Peyer's patch (tissue), 4 donors: ENCODE results near the gene CLNK. TPM values are rescaled to one million over a fixed set of nuclear protein-coding genes. Genes with fewer than 3 reads are reported as not detected.

Experiments used
- DNase-seq, 3 donors: peaks; one replicate each; pipeline ENCODE4 v3.0.0-alpha.2; 2017 to 2019
- H3K27ac ChIP-seq, 4 donors: fragments of 200-600 bp; sonication (generic); one replicate each; pipeline ENCODE4 v1.5.1; 2016 to 2019
- H3K27me3 ChIP-seq, 2 donors: fragments of 200-600 bp; sonication (generic); one replicate each; pipeline ENCODE4 v1.5.1; 2019
- H3K36me3 ChIP-seq, 3 donors: fragments of 200-600 bp; sonication (generic); one replicate each; pipeline ENCODE4 v1.5.1; 2016 to 2019
- H3K4me1 ChIP-seq, 4 donors: fragments of 200-600 bp; sonication (generic); one replicate each; pipeline ENCODE4 v1.5.1; 2016 to 2019
- H3K4me3 ChIP-seq, 4 donors: fragments of 200-600 bp; sonication (generic); 1 replicate in 3 of 4; 2 replicates in 1 of 4; pipeline ENCODE4 v1.5.1; 2016 to 2019; ENCODE audit warnings: mild to moderate bottlenecking in 1 of 4
- H3K9me3 ChIP-seq, 4 donors: fragments of 200-600 bp; sonication (generic); one replicate each; pipeline ENCODE4 v1.5.1; 2016 to 2019; ENCODE audit warnings: mild to moderate bottlenecking in 1 of 4
- POLR2A ChIP-seq, 2 donors: fragments of 450-650 bp; IDR thresholded peaks; one replicate each; pipeline ENCODE4 v1.5.1; 2017; ENCODE audit warnings: antibody characterized with exemption in 2 of 2, mild to moderate bottlenecking in 2 of 2, moderate library complexity in 2 of 2
- total RNA-seq, 4 donors: library from RNA; depleted of rRNA; stranded (reverse); fragments of >200 nt; gene quantifications; one replicate each; pipeline ENCODE4 v1.1.0, GENCODE V29; 2016
- TF ChIP-seq, protein P1 (sequence below), 6 experiments: fragments of 450-650 bp in 4 of 6; fragments of 200-600 bp in 2 of 6; sonication (generic) in 1 of 6; IDR thresholded peaks; one replicate each; pipeline ENCODE4 v1.5.1; 2017 to 2019; ENCODE audit warnings: antibody characterized with exemption in 6 of 6, mild to moderate bottlenecking in 3 of 6, moderate library complexity in 1 of 6

CLNK gene
- total RNA-seq, 4 donors from 2014 or later = 0.13 to 4.1 TPM; not detected in 2

DNA sequence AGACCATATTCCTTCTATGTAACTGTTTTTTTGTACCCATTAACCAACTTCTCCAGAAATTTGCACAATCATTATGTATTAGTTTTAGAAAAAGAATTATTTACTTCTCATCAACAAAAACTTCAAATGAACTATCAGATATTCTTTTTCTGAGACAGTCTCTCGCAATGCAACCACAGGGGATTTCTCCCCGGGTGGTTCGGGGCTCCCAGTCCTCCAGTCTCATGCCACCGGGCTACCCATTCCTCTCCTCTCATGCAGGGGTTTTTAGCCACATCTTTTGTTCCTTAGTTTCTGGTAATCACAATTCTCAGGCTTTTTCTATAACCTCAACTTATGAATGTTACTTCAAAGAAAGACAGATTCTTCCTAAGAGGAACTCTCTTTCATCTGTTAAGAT is 46.6 kb upstream of the CLNK start:
- no peaks in the 10 kb centered on the region for H3K36me3 ChIP-seq
- no peak overlapping the region for H3K27ac ChIP-seq
- H3K27me3 ChIP-seq = no peaks in the 10 kb centered on the region
- DNase-seq = no peak
- TF ChIP-seq, protein P1, sequence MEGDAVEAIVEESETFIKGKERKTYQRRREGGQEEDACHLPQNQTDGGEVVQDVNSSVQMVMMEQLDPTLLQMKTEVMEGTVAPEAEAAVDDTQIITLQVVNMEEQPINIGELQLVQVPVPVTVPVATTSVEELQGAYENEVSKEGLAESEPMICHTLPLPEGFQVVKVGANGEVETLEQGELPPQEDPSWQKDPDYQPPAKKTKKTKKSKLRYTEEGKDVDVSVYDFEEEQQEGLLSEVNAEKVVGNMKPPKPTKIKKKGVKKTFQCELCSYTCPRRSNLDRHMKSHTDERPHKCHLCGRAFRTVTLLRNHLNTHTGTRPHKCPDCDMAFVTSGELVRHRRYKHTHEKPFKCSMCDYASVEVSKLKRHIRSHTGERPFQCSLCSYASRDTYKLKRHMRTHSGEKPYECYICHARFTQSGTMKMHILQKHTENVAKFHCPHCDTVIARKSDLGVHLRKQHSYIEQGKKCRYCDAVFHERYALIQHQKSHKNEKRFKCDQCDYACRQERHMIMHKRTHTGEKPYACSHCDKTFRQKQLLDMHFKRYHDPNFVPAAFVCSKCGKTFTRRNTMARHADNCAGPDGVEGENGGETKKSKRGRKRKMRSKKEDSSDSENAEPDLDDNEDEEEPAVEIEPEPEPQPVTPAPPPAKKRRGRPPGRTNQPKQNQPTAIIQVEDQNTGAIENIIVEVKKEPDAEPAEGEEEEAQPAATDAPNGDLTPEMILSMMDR (IDR thresholded peaks at IDR 0.05) = no peak
- TF ChIP-seq POLR2A (IDR thresholded peaks at IDR 0.05) = no peak
- H3K4me1 ChIP-seq = no peaks in the 10 kb centered on the region
- H3K9me3 ChIP-seq = no peaks in the 10 kb centered on the region
- H3K4me3 ChIP-seq = no peak overlapping the region

GRCh38 chr4:10730590-10730989 is 46.0 kb upstream of the CLNK start:
- Histone ChIP-seq H3K27me3 (no peaks in the 10 kb centered on the region), H3K4me3 (no peak overlapping the region), H3K36me3 (no peaks in the 10 kb centered on the region), H3K4me1 (no peaks in the 10 kb centered on the region), H3K9me3 (no peaks in the 10 kb centered on the region), H3K27ac (peak overlapping the region in 1 of 4 donors; percentile 4)
- TF ChIP-seq, protein P1 (IDR thresholded peaks at IDR 0.05) = no peak
- no peak for TF ChIP-seq POLR2A (IDR thresholded peaks at IDR 0.05)
- no peak for DNase-seq

DNA sequence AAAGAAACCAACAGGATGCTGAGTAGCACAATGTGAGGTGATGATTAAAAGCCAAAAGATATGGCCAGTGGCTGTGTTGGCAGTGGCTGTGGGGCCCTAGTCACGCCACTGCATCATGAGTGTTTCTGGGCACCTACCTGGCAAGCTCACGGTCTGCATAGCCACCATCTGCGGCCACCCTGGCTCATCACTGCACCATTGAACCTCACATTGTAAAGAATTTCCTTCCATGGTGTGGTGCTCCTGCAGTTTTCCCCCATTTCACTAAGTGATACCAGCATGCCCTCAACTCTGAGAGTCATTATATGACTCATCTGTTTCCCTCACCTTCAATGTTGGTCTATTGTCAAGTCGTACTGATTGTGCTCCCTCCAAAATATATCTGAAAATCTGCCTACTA is 45.5 kb upstream of the CLNK start:
- no peaks in the 10 kb centered on the region for H3K4me1 ChIP-seq
- no peaks in the 10 kb centered on the region for H3K9me3 ChIP-seq
- no peak for DNase-seq
- H3K27ac ChIP-seq = no peak overlapping the region
- TF ChIP-seq, protein P1 (IDR thresholded peaks at IDR 0.05) = no peak
- TF ChIP-seq POLR2A (IDR thresholded peaks at IDR 0.05) = no peak
- H3K27me3 ChIP-seq = no peaks in the 10 kb centered on the region
- no peaks in the 10 kb centered on the region for H3K36me3 ChIP-seq
- H3K4me3 ChIP-seq = no peak overlapping the region

- no peaks in the 10 kb centered on the region for H3K36me3 ChIP-seq
- H3K4me1 ChIP-seq = no peaks in the 10 kb centered on the region
- H3K4me3 ChIP-seq = no peak overlapping the region
- H3K9me3 ChIP-seq = no peaks in the 10 kb centered on the region
- DNase-seq = no peak
- H3K27me3 ChIP-seq = no peaks in the 10 kb centered on the region
- TF ChIP-seq POLR2A (IDR thresholded peaks at IDR 0.05) = no peak
- TF ChIP-seq, protein P1 (IDR thresholded peaks at IDR 0.05) = no peak
- H3K27ac ChIP-seq = no peak overlapping the region
These were observed 44.8 kb upstream of the CLNK start for GRCh38 chr4:10729366-10729765.

DNA sequence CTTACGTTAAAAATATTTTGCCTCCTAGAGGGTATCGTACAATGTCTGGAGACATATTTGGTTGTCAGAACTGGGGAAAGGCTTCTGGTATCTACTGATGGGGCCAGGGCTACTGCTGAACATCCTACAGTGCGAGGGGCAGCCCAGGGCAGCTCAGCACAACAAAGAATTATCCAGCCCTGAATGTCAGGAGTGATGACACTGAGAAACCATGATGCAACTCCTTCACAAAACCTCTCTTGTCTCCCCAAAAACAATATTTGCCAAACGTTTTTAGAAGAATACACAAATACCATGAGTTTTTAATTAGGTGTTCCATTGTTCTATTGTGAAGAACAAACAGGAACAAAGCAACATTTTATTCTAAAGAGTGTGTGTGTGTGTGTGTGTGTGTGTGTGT is 43.4 kb upstream of the CLNK start:
- no peak for DNase-seq
- TF ChIP-seq, protein P1 (IDR thresholded peaks at IDR 0.05) = no peak
- no peak for TF ChIP-seq POLR2A (IDR thresholded peaks at IDR 0.05)
- no peaks in the 10 kb centered on the region for H3K36me3 ChIP-seq

More for the DNA sequence above, 43.4 kb upstream of the CLNK start:
- Histone ChIP-seq H3K4me1 (no peaks in the 10 kb centered on the region), H3K27me3 (no peaks in the 10 kb centered on the region), H3K4me3 (no peak overlapping the region), H3K27ac (peak overlapping the region in 1 of 4 donors; percentile 52), H3K9me3 (no peaks in the 10 kb centered on the region)
